Neural cell (in vitro differentiated cells): ENCODE measurements around the gene MEIOB. TPM values are rescaled to one million over a fixed set of nuclear protein-coding genes. Genes with fewer than 3 reads are reported as not detected.

Experiments
- H2AFZ ChIP-seq: fragments of 200-600, 300-800 bp; sonication (generic), shearing (Covaris generic); 2 replicates; pipeline ENCODE4 v1.6.0; 2014; ENCODE audit warnings: low read depth, mild to moderate bottlenecking, antibody characterized with exemption, low read length, moderate library complexity
- H3F3A ChIP-seq: fragments of 200-600 bp; shearing (Covaris generic); 2 replicates; pipeline ENCODE4 v1.6.1; 2016; ENCODE audit warnings: mild to moderate bottlenecking, moderate library complexity, mixed read lengths, antibody characterized with exemption, low read length; ENCODE audit not compliant: insufficient read depth, poor library complexity, severe bottlenecking
- H3K27ac ChIP-seq: fragments of 200-600, 300-800 bp; sonication (generic), shearing (Covaris generic); 2 replicates; pipeline ENCODE4 v1.5.1; 2014; ENCODE audit warnings: mild to moderate bottlenecking, low read length, moderate library complexity
- H3K27me3 ChIP-seq: fragments of 300-800, 200-600 bp; sonication (generic), shearing (Covaris generic); 2 replicates; pipeline ENCODE4 v1.6.0; 2014; ENCODE audit warnings: mild to moderate bottlenecking, low read depth, low read length, moderate library complexity; ENCODE audit not compliant: insufficient read depth
- H3K36me3 ChIP-seq: fragments of 300-800, 200-600 bp; sonication (generic), shearing (Covaris generic); 2 replicates; pipeline ENCODE4 v1.5.1; 2014; ENCODE audit warnings: mild to moderate bottlenecking, antibody characterized with exemption, low read length, moderate library complexity; ENCODE audit not compliant: insufficient read depth
- H3K4me2 ChIP-seq: fragments of 300-800, 200-600 bp; sonication (generic), shearing (Covaris generic); 2 replicates; pipeline ENCODE4 v1.6.0; 2014; ENCODE audit warnings: mild to moderate bottlenecking, low read length
- H3K4me3 ChIP-seq: fragments of 300-800, 200-600 bp; sonication (generic), shearing (Covaris generic); 2 replicates; pipeline ENCODE4 v1.5.1; 2014; ENCODE audit warnings: mild to moderate bottlenecking, low read length, moderate library complexity
- H3K79me2 ChIP-seq: fragments of 200-600 bp; shearing (Covaris generic); replicated peaks from 2 replicates; pipeline ENCODE4 v1.6.0; 2014; ENCODE audit warnings: mild to moderate bottlenecking, low read length, moderate library complexity; ENCODE audit not compliant: insufficient read depth
- H3K9ac ChIP-seq: fragments of 300-800, 200-600 bp; sonication (generic), shearing (Covaris generic); 2 replicates; pipeline ENCODE4 v1.6.1; 2016; ENCODE audit warnings: mild to moderate bottlenecking, low read length, mixed read lengths
- H3K9me2 ChIP-seq: fragments of 200-600 bp; shearing (Covaris generic); 2 replicates; pipeline ENCODE4 v1.6.1; 2016; ENCODE audit warnings: mild to moderate bottlenecking, low read length, mixed read lengths; ENCODE audit not compliant: insufficient read depth
- H3K9me3 ChIP-seq: fragments of 200-600, 300-800 bp; sonication (generic), shearing (Covaris generic); 2 replicates; pipeline ENCODE4 v1.6.1; 2016; ENCODE audit warnings: mild to moderate bottlenecking, mixed run types, low read length, moderate library complexity, mixed read lengths
- H4K20me1 ChIP-seq: fragments of 200-600 bp; shearing (Covaris generic); 2 replicates; pipeline ENCODE4 v1.6.1; 2016; ENCODE audit warnings: mild to moderate bottlenecking, mixed run types; ENCODE audit not compliant: insufficient read depth
- CTCF ChIP-seq: fragments of 450-650 bp; IDR thresholded peaks from 2 replicates; pipeline ENCODE4 v1.5.1; 2014; ENCODE audit warnings: antibody characterized with exemption, mild to moderate bottlenecking, moderate library complexity; ENCODE audit not compliant: poor library complexity, severe bottlenecking
- EP300 ChIP-seq: fragments of 450-650 bp; conservative IDR thresholded peaks from 2 replicates; pipeline ENCODE4 v1.6.1; 2014; ENCODE audit warnings: antibody characterized with exemption, mild to moderate bottlenecking, moderate library complexity; ENCODE audit not compliant: poor library complexity, severe bottlenecking
- EZH2 ChIP-seq: fragments of 200-600, 300-800 bp; shearing (Covaris generic), sonication (generic); IDR thresholded peaks from 2 replicates; pipeline ENCODE4 v1.6.1; 2014; ENCODE audit warnings: antibody characterized with exemption, low read length, borderline replicate concordance, mild to moderate bottlenecking; ENCODE audit not compliant: insufficient read depth, poor library complexity, severe bottlenecking
- MXI1 ChIP-seq: fragments of 450-650 bp; conservative IDR thresholded peaks from 2 replicates; pipeline ENCODE4 v1.6.1; 2014; ENCODE audit warnings: antibody characterized with exemption, mild to moderate bottlenecking; ENCODE audit not compliant: poor library complexity, severe bottlenecking
- POLR2AphosphoS5 ChIP-seq: IDR thresholded peaks from 2 replicates; pipeline ENCODE4 v1.6.1; 2012
- REST ChIP-seq: IDR thresholded peaks from 2 replicates; pipeline ENCODE4 v1.6.1; 2012; ENCODE audit warnings: borderline replicate concordance
- SMC3 ChIP-seq: fragments of 450-650 bp; conservative IDR thresholded peaks from 2 replicates; pipeline ENCODE4 v1.6.1; 2014; ENCODE audit warnings: antibody characterized with exemption, mild to moderate bottlenecking, moderate library complexity; ENCODE audit not compliant: poor library complexity
- TAF1 ChIP-seq: IDR thresholded peaks from 2 replicates; pipeline ENCODE4 v1.6.1; 2012; ENCODE audit warnings: low read depth
- polyA plus RNA-seq: library from polyadenylated mRNA; depleted of rRNA; stranded (reverse); fragments of >200 nt; gene quantifications from 2 replicates; pipeline ENCODE4 v1.2.3, GENCODE V29; 2014

Gene MEIOB
- polyA plus RNA-seq, 1 donor from 2014 or later: not detected

DNA sequence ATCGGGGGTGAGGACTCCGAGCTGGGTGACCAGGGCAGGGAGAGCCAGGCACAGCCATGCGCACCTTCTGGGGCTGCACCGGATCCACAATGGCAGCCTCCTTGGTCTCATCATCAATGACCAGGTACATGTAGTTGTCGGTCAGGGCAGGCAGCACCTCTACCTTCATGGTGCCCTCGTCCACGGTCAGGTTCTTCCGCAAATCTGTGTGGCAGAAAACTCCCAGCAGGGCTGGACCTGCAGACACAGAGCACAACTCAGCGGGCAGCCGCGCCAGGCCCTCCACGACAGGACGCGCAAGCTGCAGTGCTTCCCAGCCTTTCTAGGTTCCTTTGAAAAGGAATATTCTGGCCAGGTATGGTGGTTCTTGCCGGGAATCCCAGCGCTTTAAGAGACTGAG lies 49.2 kb downstream of the MEIOB start (continued):
- no peak for TF ChIP-seq TAF1

DNA sequence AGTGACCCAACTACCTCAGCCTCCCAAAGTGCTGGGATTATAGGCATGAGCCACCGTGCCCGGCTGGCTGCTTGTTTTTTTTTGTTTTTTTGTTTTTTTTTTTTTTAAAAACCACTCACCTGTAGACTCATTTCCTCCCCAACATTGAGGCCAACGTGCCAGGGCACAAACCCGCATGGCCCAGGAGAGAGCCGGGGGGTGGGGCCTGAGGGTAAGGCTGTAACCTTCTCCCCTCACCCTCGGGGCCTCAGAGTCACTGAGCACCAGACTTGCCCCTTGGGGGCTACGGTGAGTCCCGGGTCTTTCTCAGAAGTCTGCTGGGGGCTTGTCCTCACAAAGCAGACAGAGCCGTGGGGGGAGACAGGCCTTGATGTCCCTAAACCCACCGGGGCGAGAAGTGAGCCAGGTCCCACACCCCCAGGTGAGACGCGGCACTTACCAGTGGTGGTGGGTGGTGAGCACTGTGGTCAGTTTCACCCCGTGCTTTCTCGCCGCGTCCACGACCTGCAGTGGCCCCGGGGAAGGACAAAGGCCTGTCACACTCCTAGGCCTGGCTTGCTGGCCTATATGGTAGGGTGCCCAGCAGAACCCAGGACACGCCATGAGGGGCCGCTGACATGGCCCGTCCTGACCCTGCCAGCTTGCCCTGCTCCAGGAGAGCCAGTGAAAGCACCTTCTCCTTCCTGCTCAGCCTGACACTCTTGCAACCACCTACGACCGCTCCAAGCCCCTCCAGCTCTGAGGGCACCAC lies 49.9 kb downstream of the MEIOB start:
- no peaks in the 10 kb centered on the region for H3F3A ChIP-seq
- no peak overlapping the region for H3K4me2 ChIP-seq
- H3K9ac ChIP-seq: no peak overlapping the region
- H3K4me3 ChIP-seq: no peak overlapping the region
- H3K79me2 ChIP-seq: peaks cover 9% of the 10 kb centered on the region
- no peaks in the 10 kb centered on the region for H3K9me3 ChIP-seq
- H3K27me3 ChIP-seq: no peaks in the 10 kb centered on the region
- no peaks in the 10 kb centered on the region for H3K36me3 ChIP-seq
- no peaks in the 10 kb centered on the region for H3K9me2 ChIP-seq
- no peak overlapping the region for H2AFZ ChIP-seq
- H4K20me1 ChIP-seq: no peaks in the 10 kb centered on the region
- H3K27ac ChIP-seq: no peak overlapping the region
- TF ChIP-seq CTCF: no peak

DNA sequence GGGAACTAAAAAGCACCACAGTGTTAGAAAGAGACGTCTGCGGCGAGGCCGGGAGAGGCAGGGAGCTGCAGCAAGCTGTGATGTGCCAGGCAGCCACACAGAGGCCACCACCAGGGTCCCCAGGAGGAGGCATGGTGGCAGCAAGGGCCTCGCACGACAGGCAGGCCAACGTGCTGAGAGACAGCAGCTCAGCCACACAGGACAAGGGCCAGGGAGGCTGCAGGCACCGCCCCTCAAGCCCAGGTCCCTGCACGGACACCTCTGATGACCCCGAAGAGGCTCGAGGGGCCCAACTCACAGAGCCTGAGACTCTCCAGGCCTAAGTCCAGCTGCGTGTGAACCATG lies 51.0 kb downstream of the MEIOB start:
- Histone ChIP-seq H3K27ac (no peak overlapping the region), H4K20me1 (no peaks in the 10 kb centered on the region), H3K9me3 (no peaks in the 10 kb centered on the region), H3F3A (no peaks in the 10 kb centered on the region), H3K9me2 (no peaks in the 10 kb centered on the region), H3K9ac (no peak overlapping the region), H3K4me3 (no peak overlapping the region), H3K79me2 (peaks cover 9% of the 10 kb centered on the region), H3K36me3 (no peaks in the 10 kb centered on the region), H3K4me2 (no peak overlapping the region), H3K27me3 (no peaks in the 10 kb centered on the region), H2AFZ (no peak overlapping the region)
- TF ChIP-seq CTCF (no peak), EP300 (no peak), EZH2 (no peak), POLR2AphosphoS5 (no peak), TAF1 (no peak)

- Histone ChIP-seq H3K27ac (no peak overlapping the region), H3F3A (no peaks in the 10 kb centered on the region), H3K27me3 (no peaks in the 10 kb centered on the region), H3K4me2 (no peak overlapping the region), H3K9me2 (no peaks in the 10 kb centered on the region), H2AFZ (no peak overlapping the region), H3K79me2 (peaks cover 5% of the 10 kb centered on the region), H3K4me3 (no peak overlapping the region), H3K9me3 (no peaks in the 10 kb centered on the region), H3K36me3 (no peaks in the 10 kb centered on the region), H3K9ac (no peak overlapping the region), H4K20me1 (no peaks in the 10 kb centered on the region)
- TF ChIP-seq TAF1 (no peak), EP300 (no peak), MXI1 (no peak), CTCF (no peak), POLR2AphosphoS5 (no peak), REST (no peak), SMC3 (no peak), EZH2 (no peak)
Observed at GRCh38 chr16:1820096-1820945, 51.6 kb downstream of the MEIOB start.
